ENCODE data around the gene CEMIP2. TPM values are rescaled to one million over a fixed set of nuclear protein-coding genes. Genes with fewer than 3 reads are reported as not detected.

The CEMIP2 gene
- total RNA-seq, 1 experiment from 2014 or later: 16.0 TPM

GRCh38 chr9:71741926-71742648 lies 26.2 kb downstream of the CEMIP2 start:
- Histone ChIP-seq H3K9me3 (ENCODE audit: low read length) (no peaks in the 10 kb centered on the region), H3K36me3 (ENCODE audit: low read depth, low read length) (peaks cover 10% of the 10 kb centered on the region), H3K27me3 (ENCODE audit: low read length) (no peaks in the 10 kb centered on the region), H3K9ac (ENCODE audit: low read length) (no peak overlapping the region), H4K20me1 (ENCODE audit: low read length) (no peaks in the 10 kb centered on the region), H3F3A (ENCODE audit: low read length, unreplicated experiment) (no peaks in the 10 kb centered on the region), H3K27ac (ENCODE audit: low read length) (no peak overlapping the region), H3K4me3 (ENCODE audit: low read length) (no peak overlapping the region), H3K79me2 (ENCODE audit: low read length) (no peaks in the 10 kb centered on the region), H3K9me2 (replicated peaks; ENCODE audit: low read length) (no peaks in the 10 kb centered on the region), H2AFZ (ENCODE audit: low read length) (no peak overlapping the region), H3K4me1 (ENCODE audit: insufficient read depth, low read length) (peaks cover 10% of the 10 kb centered on the region), H3K4me2 (ENCODE audit: low read length) (no peak overlapping the region)
- POLR2A ChIA-PET (ENCODE audit: unreplicated experiment): no interaction called here
- CTCF ChIA-PET: no interaction called here
- no peak for DNase-seq
- intact Hi-C loops (cut with micrococcal nuclease): no loop called here
- ATAC-seq: no peak
- no TSS peak for BruUV-seq (replicated peaks)
- TF ChIP-seq CTCF (conservative IDR thresholded peaks at IDR 0.05; ENCODE audit: low read depth, low read length) (no peak), EZH2 (IDR thresholded peaks at IDR 0.05; ENCODE audit: low read length, unreplicated experiment) (no peak), EZH2phosphoT487 (IDR thresholded peaks at IDR 0.05; ENCODE audit: borderline replicate concordance, low read length) (no peak)

- Histone ChIP-seq H3K9me2 (replicated peaks; ENCODE audit: low read length) (no peaks in the 10 kb centered on the region), H3K79me2 (ENCODE audit: low read length) (no peaks in the 10 kb centered on the region), H3K4me3 (ENCODE audit: low read length) (no peak overlapping the region), H3K27me3 (ENCODE audit: low read length) (no peaks in the 10 kb centered on the region), H3K9me3 (ENCODE audit: low read length) (no peaks in the 10 kb centered on the region), H2AFZ (ENCODE audit: low read length) (no peak overlapping the region), H3F3A (ENCODE audit: low read length, unreplicated experiment) (no peaks in the 10 kb centered on the region), H3K36me3 (ENCODE audit: low read depth, low read length) (no peaks in the 10 kb centered on the region; the same call in 1 of the 2 replicates), H3K27ac (ENCODE audit: low read length) (no peak overlapping the region), H3K4me1 (ENCODE audit: insufficient read depth, low read length) (peaks cover 10% of the 10 kb centered on the region), H4K20me1 (ENCODE audit: low read length) (no peaks in the 10 kb centered on the region), H3K4me2 (ENCODE audit: low read length) (0 out of 2 replicates have a peak overlapping the region, but pooled peaks have one; percentile 22), H3K9ac (ENCODE audit: low read length) (no peak overlapping the region)
- ChIA-PET POLR2A (ENCODE audit: unreplicated experiment) (interaction anchor here (0.6 kb wide), 1 partner anchor 57 kb away, joined by 7 read pairs; no protein-coding TSS in a partner anchor), CTCF (no interaction called here)
- no peak for TF ChIP-seq CTCF (conservative IDR thresholded peaks at IDR 0.05; ENCODE audit: low read depth, low read length)
- no peak for TF ChIP-seq EZH2 (IDR thresholded peaks at IDR 0.05; ENCODE audit: low read length, unreplicated experiment)
- TF ChIP-seq EZH2phosphoT487 (IDR thresholded peaks at IDR 0.05; ENCODE audit: borderline replicate concordance, low read length): no peak
- DNase-seq: peak; percentile 30
- intact Hi-C loops (cut with micrococcal nuclease): no loop called here
- ATAC-seq: no peak
- no TSS peak for BruUV-seq (replicated peaks)
Measured at GRCh38 chr9:71740199-71740598, 28.1 kb downstream of the CEMIP2 start.

GRCh38 chr9:71737455-71737854 lies 30.9 kb downstream of the CEMIP2 start:
- no peak overlapping the region for H3K4me2 ChIP-seq (ENCODE audit: low read length)
- H3K4me1 ChIP-seq (ENCODE audit: insufficient read depth, low read length): peaks cover 10% of the 10 kb centered on the region
- H3K27ac ChIP-seq (ENCODE audit: low read length): no peak overlapping the region
- H3K9me2 ChIP-seq (replicated peaks; ENCODE audit: low read length): no peaks in the 10 kb centered on the region
- ATAC-seq (peak; percentile 53), DNase-seq (peak; percentile 57)
- intact Hi-C loops (cut with micrococcal nuclease): no loop called here
- H3K9me3 ChIP-seq (ENCODE audit: low read length): no peaks in the 10 kb centered on the region
- no peak overlapping the region for H2AFZ ChIP-seq (ENCODE audit: low read length)
- TF ChIP-seq EZH2 (IDR thresholded peaks at IDR 0.05; ENCODE audit: low read length, unreplicated experiment) (no peak), CTCF (conservative IDR thresholded peaks at IDR 0.05; ENCODE audit: low read depth, low read length) (no peak), EZH2phosphoT487 (IDR thresholded peaks at IDR 0.05; ENCODE audit: borderline replicate concordance, low read length) (no peak)
- no peaks in the 10 kb centered on the region for H3K27me3 ChIP-seq (ENCODE audit: low read length)
- H3K36me3 ChIP-seq (ENCODE audit: low read depth, low read length): peaks cover 3% of the 10 kb centered on the region; the same call in 1 of the 2 replicates
- no peaks in the 10 kb centered on the region for H3F3A ChIP-seq (ENCODE audit: low read length, unreplicated experiment)
- POLR2A ChIA-PET (ENCODE audit: unreplicated experiment): no interaction called here
- no TSS peak for BruUV-seq (replicated peaks)
- H3K4me3 ChIP-seq (ENCODE audit: low read length): no peak overlapping the region
- no peaks in the 10 kb centered on the region for H3K79me2 ChIP-seq (ENCODE audit: low read length)
- H3K9ac ChIP-seq (ENCODE audit: low read length): no peak overlapping the region
- H4K20me1 ChIP-seq (ENCODE audit: low read length): no peaks in the 10 kb centered on the region
- CTCF ChIA-PET: no interaction called here
